GM18858 (cell line): ENCODE results near the gene CDC16.
"Not testable (repeated sequence)": the region's sequence is repeated elsewhere in the genome, so short reads cannot be mapped to it uniquely, and the experiment has no call there.

Experiments used
- ATAC-seq: cut with Tn5 transposase; IDR thresholded peaks from one replicate; pipeline ENCODE4 v1.9.1; 2021; ENCODE audit not compliant: unreplicated experiment

Gene CDC16, protein sequence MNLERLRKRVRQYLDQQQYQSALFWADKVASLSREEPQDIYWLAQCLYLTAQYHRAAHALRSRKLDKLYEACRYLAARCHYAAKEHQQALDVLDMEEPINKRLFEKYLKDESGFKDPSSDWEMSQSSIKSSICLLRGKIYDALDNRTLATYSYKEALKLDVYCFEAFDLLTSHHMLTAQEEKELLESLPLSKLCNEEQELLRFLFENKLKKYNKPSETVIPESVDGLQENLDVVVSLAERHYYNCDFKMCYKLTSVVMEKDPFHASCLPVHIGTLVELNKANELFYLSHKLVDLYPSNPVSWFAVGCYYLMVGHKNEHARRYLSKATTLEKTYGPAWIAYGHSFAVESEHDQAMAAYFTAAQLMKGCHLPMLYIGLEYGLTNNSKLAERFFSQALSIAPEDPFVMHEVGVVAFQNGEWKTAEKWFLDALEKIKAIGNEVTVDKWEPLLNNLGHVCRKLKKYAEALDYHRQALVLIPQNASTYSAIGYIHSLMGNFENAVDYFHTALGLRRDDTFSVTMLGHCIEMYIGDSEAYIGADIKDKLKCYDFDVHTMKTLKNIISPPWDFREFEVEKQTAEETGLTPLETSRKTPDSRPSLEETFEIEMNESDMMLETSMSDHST

DNA sequence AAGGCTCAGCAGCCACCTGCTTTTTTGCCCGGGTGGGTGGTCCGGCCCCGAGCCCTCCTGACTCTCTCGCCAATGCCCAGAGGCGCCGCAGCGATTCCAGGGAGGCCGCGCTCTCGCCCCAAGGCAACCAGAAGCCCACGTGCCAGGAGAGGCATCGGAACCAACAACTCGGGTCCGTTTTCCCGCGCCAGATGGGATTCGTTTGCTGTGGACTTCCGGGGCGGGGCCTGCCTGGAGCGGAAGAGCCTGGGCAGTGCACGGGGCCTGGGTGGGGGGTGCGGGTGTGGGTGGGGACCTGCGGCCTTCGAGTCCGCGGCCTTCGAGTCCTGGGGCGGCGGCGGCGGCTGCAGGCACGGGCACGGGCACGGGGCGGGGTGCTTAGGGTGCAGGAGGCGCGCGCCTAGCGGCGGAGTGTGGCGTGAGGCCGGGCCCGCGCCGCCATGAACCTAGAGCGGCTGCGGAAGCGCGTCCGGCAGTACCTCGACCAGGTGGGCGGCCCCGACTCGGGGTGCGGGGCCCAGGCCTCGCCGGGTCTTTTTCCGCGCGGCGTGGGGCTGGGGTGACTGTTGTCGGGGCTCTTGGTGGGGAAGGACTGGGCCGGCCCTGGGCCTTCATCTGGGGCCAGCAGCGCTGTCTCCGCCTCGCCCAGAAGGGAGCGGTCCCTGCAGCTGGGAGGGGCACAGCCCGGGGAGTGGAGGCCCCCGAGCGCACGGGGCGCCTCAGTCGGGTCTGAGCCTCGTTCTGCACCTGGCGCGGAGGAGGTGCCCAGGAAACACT lies at the start of gene CDC16:
Gene CDC16 (plus strand): TSS at position 253 of the 777 bp plus-strand sequence. CDS start 188 bp downstream, at position 441.
- peak; percentile 60 for ATAC-seq

DNA sequence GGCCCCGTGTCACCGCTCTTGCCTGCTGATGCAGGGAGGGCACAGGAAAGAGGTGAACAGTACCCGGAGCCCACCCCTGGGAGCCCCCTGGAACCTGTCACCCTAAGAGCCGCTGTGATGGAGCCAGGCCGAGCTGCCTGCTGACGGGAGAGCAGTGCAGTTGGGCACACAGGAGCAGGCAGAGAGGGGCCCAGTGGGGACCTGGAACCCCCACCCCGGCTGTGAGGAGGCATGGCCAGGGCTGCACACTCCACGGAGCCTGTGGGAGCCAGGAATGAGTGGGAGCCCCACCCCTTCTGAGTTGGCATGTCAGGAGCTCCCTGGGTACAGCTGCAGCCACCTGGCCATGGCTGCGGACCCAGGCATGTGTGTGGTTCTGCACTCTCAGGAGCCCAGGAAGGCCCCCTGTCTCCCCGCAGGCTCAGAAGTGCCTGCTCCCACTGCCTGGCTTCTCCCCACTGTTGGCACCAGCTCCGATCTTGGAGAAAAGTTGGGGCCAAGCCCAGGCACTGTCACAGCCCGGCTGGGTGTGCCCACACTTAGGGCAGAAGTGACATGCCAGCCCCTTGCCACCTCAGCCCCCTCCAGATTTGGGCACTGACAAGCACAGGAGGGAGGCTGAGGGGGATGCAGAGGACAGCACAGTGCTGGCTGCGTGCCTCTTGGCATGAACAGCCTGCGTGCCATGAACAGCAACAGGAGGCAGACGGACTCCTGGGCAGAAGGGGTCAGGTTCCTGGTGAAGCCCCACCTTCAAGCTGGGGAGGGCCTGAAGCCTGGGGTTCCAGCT lies 49.3 kb upstream of the CDC16 start:
- ATAC-seq, result no peak

DNA sequence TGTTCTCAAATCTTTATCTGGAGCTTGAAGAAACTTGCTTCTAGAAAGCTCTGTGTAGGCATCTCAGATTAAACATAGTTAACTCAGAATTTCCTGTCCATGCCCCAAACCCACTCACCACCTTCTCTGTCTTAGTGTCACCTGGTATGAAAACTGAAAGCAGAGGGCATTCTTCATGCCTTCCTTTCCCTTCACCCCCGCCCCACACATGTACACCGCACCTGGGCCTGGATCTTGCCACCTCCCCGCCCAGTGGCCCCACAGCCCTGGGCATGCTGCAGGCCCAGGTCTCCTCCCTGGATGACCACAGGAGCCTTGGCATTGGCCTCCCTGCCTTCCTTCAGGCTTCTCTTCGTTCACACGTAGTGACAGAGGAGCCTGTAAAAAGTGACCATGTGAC lies 39.8 kb upstream of the CDC16 start:
- no peak for ATAC-seq

DNA sequence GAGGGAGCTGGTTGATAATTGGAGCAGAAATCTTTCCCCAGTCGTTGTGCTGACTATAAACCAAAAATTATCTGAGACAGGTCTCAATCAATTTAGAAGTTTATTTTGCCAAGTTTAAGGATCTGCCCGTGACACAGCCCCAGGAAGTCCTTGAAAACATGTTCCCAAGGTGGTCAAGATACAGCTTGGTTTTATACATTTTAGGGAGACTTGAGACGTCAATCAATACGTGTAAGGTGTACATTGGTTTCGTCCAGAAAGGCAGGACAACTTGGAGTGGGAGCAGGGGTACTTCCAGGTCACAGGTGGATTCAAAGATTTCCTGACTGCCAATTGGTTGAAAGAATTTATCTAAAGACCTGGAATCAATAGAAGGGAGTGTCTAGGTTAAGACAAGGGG lies 38.1 kb upstream of the CDC16 start:
- ATAC-seq, result no peak

DNA sequence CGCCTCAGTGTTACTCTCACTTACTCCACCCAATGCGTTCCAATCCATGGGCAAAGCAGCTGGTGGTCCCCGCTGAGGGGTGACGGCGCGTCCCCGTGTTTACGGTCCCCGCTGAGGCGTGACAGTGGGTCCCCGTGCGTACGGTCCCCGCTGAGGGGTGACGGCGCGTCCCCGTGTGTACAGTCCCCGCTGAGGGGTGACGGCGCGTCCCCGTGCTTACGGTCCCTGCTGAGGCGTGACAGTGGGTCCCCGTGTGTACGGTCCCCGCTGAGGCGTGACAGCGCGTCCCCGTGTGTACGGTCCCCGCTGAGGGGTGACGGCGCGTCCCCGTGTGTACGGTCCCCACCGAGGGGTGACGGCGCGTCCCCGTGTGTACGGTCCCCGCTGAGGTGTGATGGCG lies 36.1 kb upstream of the CDC16 start:
- no peak for ATAC-seq

DNA sequence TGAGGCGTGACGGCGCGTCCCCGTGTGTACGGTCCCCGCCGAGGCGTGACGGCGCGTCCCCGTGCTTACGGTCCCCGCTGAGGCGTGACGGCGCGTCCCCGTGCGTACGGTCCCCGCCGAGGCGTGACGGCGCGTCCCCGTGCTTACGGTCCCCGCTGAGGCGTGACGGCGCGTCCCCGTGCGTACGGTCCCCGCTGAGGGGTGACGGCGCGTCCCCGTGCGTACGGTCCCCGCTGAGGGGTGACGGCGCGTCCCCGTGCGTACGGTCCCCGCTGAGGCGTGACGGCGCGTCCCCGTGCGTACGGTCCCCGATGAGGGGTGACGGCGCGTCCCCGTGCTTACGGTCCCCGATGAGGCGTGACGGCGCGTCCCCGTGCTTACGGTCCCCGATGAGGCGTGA lies 35.2 kb upstream of the CDC16 start:
- not testable (repeated sequence) for ATAC-seq

DNA sequence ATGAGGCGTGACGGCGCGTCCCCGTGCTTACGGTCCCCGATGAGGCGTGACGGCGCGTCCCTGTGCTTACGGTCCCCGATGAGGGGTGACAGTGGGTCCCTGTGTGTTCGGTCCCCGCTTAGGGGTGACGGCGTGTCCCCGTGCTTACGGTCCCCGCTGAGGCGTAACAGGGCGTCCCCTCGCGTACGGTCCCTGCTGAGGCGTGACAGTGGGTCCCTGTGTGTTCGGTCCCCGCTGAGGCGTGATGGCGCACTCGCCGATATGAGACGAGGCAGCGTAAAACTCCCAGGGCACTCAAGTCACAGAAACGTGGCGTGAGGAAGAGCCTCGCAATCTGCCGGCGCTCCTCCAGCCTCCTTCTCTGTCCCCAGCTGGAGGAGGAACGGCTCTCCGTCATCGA lies 34.7 kb upstream of the CDC16 start:
- ATAC-seq, result no peak

DNA sequence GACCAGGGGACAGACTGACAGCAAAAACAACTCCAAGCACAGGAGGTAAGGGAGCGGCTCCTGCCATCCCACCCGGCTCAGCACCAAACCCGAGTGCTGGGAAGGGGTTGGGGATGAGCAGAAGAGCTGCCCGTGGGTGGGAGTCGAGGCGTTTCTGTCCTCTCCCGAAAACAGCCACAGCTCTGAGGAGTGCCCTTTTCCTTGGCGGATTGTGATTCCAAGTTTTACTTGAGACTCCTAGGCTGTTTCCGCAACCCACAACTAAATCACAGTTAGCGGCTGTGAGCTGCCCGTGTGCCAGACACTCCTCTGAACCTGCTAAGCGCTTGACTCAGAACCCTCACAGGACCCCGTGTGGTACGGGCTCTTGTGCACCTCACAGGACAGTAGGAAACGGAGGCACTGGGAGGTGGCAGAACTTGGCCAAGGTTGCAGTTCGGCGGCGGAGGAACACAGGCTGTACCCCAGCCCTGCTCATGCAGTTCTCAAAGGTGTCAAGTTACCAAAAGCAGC lies 34.2 kb upstream of the CDC16 start:
- no peak for ATAC-seq

DNA sequence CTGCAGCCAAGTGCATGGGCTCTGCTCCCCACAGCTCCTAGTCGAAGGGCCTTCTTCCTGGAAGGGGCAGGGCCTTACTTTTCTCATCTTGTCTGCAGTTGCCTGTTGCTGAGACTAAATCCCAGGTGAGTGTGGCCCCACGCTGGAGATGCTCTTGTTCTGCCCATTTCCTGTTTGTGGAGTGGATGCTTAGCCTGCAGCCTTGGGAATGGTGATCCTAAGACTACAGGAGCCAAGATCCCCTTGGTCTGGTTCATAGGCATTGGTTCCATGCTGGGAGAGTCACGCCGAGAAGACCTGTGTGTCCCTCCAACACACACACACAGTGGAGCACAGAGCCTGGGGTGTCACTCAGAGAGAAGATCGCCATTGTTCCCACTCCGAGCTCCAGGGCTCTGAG lies 32.1 kb upstream of the CDC16 start:
- ATAC-seq, result no peak

DNA sequence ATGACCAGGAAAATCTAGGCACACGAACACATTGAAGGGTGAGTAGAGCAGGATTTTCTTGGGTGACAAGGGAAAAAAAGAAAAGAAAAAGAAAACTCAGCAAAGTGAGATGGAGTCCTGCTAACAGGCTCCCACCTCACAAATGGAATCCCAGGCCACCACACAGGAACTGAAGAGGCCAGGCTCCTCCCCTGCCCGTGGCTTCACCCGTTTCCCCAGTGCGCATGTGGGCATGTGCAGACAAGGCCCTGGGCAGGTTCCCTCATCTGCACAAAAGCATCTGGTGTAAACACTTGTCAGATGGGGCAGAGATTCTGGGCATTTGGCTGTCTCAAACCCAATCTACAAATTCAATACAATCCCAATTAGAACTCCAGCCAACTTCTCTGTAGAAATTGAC lies 31.2 kb upstream of the CDC16 start:
- no peak for ATAC-seq

DNA sequence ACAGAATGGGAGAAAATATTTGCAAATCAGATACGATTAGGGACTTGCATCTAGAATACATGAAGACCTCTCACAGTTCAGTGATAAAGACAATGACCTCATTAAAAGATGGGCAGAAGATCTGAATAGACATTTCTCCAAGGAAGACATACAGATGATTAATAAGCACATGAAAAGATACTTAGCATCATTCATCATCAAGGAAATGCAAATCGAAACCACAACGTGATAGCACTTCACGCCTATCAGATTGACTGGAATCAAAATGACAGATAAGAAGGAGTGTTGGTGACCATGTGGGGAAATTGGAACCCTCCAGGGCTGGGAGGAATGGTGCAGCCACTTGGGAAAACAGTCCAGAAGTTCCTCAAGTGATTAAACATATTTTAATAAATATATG lies 29.8 kb upstream of the CDC16 start:
- ATAC-seq, result no peak

DNA sequence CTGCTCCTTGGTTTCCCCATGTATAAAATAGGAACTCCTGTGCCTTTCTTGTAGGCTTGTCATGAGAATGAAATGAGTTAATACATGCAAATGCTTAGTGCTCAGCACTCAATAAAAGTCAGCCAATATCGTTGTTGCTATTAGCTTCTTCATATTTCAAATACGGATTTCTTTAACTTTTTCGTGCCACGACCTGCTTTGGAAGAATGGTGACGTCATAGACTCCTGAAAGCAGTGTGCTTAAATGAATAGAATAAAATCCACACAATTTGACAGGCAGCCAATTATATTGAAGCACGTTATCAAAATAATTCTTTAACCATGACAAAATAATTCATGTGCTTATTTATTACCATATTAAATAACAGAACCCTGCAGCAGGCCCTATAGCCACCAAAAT lies 26.6 kb upstream of the CDC16 start:
- no peak for ATAC-seq

DNA sequence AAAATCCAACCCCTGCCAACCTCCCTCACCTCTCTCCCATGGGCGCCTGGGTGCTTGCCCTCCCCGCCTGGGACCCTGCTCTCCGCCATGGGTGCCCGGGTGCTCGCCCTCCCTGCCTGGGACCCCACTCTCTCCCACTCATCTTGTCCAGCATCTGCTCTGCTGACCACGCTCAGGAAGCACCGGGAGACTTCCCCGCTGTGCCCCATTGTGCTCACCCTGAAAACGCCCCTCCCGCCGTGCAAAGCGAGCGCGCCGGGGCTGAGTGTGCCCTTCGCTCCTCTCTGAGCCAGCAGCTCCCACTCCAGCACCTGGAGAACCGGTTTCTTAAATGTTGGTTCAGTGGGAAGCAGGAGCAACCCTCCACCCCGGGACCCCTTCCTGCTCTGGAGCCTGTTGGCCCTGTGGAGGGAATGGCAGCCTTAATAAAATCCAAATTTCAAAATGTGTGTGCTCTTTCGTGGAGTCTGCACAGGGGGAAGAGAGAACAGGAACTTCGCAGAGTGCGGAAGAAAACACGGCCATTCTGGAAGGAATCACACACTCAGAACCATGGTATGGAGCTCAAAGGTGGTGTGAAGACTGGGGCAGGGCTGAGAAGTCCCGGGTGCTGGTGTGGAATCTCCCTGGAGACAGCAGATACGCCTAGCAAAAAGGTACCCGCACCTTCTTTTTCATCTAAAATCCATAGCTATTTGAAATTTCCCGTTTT lies 23.1 kb upstream of the CDC16 start:
- no peak for ATAC-seq

DNA sequence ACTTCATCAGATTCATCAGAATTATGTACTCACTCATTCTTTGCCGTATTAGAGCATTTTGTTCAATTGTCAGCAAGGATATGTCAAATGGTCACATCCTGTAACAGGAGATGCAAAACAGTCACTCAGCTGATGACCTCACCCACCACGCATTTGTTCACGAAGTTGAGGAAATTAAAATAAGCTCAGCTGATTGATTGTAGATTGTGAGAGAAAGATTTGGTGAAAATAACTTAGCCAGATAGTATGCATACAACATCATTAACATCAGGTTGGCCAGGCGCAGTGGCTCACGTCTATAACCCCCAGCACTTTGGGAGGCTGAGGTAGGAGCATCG lies 22.6 kb upstream of the CDC16 start:
- no peak for ATAC-seq

DNA sequence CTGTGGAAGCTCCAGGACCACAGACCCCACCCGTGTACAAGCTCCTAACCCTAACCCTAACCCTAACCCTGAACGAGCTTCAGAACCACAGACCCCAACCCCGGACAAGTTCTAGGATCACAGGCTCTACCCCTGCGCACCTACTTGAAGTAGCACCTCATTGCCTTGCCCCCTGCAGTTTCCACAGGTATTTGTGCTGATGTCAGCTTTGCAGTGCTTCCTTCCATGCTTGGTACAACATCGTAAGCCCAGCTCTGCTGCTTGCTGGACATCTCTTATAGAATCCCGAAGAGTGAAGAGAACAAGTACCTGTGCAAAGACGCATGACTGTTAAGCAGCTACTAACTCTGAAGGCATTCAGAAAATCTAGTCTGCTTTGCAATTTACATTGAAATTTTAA lies 20.7 kb upstream of the CDC16 start:
- ATAC-seq, result no peak

DNA sequence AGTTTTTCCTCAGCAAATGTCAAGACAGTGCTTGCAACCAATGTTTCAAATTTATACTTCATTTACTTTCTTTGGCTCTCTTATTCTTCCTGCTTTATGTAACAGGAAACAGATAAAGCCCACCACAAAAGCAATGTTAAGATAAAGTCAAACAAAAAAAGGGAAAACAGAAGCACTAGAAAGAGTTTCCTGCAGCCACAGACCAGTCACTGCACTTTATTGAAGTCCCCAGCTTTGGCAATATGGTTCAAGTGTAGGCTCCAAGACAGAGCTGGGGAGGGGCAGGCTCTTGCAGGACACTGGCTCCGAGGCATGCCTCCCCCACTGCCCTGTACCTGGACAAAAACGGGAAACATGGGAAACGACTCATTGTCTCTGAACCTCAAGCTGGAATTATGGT lies 15.3 kb upstream of the CDC16 start:
- no peak for ATAC-seq

DNA sequence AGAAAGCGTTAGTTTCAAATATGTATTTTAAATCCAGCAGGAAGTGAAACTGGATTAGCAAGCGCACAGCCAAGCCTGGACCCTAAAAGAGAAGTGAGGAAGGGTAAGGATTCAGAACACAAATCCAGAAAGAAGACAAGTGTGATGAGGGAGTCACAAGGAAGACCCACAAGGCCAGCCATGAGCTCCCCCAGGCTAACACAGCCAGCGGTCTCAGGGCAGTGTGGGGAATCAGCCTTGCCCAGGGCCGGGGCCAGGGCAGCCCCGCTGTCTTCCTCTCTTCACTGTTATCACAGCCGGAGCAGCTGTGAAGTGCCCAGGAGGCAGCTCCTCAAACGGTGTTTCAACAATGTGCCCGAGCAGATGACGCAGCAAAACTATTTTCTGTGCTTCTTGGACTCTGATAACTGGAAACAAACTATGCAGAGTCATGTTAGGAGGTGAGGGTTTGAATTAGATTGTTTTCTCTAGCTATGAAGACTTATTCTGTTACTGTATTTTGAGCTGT lies 12.2 kb upstream of the CDC16 start:
- ATAC-seq, result no peak

DNA sequence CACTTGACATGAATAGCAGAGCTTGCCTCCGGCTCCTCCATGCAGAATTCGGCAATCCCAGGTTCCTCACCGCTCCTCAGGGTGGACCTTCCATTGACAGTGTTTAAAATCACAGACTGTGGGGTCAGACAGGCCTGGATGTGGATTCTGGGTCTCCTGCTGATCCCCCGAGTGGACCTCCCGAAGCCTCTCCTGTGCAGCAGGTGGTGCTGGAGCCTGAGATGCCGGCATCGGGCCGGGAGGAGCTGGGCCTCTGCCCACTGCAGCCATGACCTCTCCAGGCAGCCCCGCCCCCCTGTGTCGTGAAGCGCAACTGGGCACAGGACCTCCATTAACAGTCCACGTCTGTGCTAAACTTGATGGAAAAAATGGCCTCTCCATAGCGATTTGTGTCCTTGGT lies 10.5 kb upstream of the CDC16 start:
- ATAC-seq, result no peak

DNA sequence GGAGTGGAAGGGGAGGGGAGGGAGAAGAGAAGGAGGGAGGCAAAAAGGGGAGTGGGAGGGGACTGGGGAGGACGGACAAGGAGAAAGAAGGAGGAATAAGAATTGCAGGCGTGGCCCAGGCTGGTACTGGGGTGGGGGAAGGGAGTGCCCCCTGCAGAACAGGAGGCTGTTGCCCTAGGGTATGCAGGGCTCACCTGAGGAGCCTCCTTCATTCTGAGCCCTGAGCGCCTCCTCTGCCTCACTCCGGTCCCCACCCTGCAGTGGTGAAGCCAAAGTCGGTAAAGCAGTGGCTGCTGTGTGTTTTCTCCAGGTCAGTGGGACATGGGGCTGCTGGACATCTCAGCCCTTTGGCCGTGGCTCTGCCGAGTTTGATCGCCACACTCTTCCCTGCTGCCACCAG lies 9.1 kb upstream of the CDC16 start:
- no peak for ATAC-seq

DNA sequence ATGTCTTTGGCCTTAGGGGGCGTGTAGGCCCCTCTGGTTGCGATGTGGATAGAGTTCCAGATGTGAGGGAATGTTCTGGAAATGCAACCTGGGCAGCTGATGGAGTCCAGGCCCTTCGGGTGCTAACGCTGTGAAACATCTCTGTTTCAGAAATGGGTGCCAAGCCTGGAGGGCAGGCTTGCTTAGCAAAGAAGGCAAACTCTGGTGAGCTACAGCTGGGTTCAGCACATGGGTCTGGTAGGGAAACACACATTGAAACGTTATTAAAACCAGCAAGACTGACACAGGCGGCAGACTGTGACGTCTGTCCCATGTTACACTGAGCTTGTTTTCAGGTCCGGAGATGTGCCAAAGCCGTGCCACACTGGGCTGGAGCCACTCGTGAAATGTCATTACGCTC lies 8.6 kb upstream of the CDC16 start:
- no peak for ATAC-seq
